ENCODE data around the gene CCDC158. TPM values are rescaled to one million over a fixed set of nuclear protein-coding genes. Genes with fewer than 3 reads are reported as not detected.

CCDC158 gene
- polyA plus RNA-seq, 1 of the 3 experiments (the other 2 are of a cell fraction): not detected

DNA sequence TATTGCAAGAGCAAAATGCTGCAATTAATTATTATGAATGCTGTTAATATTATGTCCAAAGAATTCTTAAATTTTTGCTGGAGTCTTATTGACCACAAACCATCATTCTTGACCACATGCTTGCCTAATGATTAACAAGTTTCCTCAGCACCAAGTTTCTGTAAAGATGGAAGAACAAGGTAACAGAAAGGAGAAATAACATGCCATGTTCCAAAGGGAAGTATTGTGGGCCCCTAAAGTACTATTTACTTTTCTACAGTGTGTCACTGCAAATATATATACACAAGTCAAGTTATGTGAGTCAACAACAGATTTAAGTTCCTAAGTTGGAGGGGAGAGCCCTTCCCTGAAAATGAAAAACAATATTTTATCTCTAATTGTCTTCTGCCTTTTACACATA lies 148.9 kb downstream of the CCDC158 start:
- CTCF ChIA-PET: interaction anchor here (1.0 to 2.3 kb wide), 2 partner anchors 92 to 106 kb away, joined by 3 to 10 read pairs; no protein-coding TSS in a partner anchor
- H3K36me3 ChIP-seq (replicated peaks in 1 of 2; ENCODE audit: control insufficient read depth in 1 of 2, insufficient read depth in 2 of 2, low read length in 1 of 2): no peaks in the 10 kb centered on the region
- no peaks in the 10 kb centered on the region for H3K4me1 ChIP-seq (ENCODE audit: control insufficient read depth in 1 of 2, insufficient read depth in 2 of 2, low read depth in 1 of 2, low read length in 1 of 2)
- H3K9me3 ChIP-seq: no peaks in the 10 kb centered on the region
- H3K79me2 ChIP-seq (ENCODE audit: insufficient read depth): no peaks in the 10 kb centered on the region
- no peaks in the 10 kb centered on the region for H3F3A ChIP-seq (replicated peaks; ENCODE audit: insufficient read depth)
- H3K27ac ChIP-seq (ENCODE audit: low read depth in 2 of 2, low read length in 1 of 2): no peak overlapping the region
- TF ChIP-seq GATA2 (CRISPR knock-in tag; IDR thresholded peaks at IDR 0.05) (no peak), MXI1 (IDR thresholded peaks at IDR 0.05; ENCODE audit: low read depth, low read length) (no peak), USF2 (IDR thresholded peaks at IDR 0.05; ENCODE audit: borderline replicate concordance, low read depth, low read length) (no peak), YY1 (IDR thresholded peaks at IDR 0.05; ENCODE audit: low read depth) (no peak), TEAD4 (IDR thresholded peaks at IDR 0.05; ENCODE audit: borderline replicate concordance, insufficient read depth) (no peak), GABPA (IDR thresholded peaks at IDR 0.05; ENCODE audit: low read depth) (no peak), EZH2phosphoT487 (IDR thresholded peaks at IDR 0.05; ENCODE audit: borderline replicate concordance, low read depth) (no peak), TCF12 (IDR thresholded peaks at IDR 0.05) (no peak), NFIC (IDR thresholded peaks at IDR 0.05; ENCODE audit: borderline replicate concordance) (no peak), SIN3A (IDR thresholded peaks at IDR 0.05; ENCODE audit: borderline replicate concordance, low read depth, low read length) (no peak), SMC3 (IDR thresholded peaks at IDR 0.05; ENCODE audit: low read depth, low read length) (no peak), ELF1 (IDR thresholded peaks at IDR 0.05) (no peak), RFX5 (IDR thresholded peaks at IDR 0.05; ENCODE audit: low read length) (no peak), MEF2A (IDR thresholded peaks at IDR 0.05; ENCODE audit: borderline replicate concordance, low read depth) (no peak), CHD2 (IDR thresholded peaks at IDR 0.05; ENCODE audit: low read length, partially characterized antibody) (no peak)
- TF ChIP-seq, protein P1, sequence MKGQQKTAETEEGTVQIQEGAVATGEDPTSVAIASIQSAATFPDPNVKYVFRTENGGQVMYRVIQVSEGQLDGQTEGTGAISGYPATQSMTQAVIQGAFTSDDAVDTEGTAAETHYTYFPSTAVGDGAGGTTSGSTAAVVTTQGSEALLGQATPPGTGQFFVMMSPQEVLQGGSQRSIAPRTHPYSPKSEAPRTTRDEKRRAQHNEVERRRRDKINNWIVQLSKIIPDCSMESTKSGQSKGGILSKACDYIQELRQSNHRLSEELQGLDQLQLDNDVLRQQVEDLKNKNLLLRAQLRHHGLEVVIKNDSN (IDR thresholded peaks at IDR 0.05; ENCODE audit: borderline replicate concordance, low read depth): no peak
- TF ChIP-seq, protein P2, sequence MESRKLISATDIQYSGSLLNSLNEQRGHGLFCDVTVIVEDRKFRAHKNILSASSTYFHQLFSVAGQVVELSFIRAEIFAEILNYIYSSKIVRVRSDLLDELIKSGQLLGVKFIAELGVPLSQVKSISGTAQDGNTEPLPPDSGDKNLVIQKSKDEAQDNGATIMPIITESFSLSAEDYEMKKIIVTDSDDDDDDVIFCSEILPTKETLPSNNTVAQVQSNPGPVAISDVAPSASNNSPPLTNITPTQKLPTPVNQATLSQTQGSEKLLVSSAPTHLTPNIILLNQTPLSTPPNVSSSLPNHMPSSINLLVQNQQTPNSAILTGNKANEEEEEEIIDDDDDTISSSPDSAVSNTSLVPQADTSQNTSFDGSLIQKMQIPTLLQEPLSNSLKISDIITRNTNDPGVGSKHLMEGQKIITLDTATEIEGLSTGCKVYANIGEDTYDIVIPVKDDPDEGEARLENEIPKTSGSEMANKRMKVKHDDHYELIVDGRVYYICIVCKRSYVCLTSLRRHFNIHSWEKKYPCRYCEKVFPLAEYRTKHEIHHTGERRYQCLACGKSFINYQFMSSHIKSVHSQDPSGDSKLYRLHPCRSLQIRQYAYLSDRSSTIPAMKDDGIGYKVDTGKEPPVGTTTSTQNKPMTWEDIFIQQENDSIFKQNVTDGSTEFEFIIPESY (IDR thresholded peaks at IDR 0.05; ENCODE audit: borderline replicate concordance, low read depth): no peak
- H3K27me3 ChIP-seq (ENCODE audit: insufficient read depth): no peaks in the 10 kb centered on the region; the same call in 1 of the 2 replicates
- no peak overlapping the region for H2AFZ ChIP-seq (ENCODE audit: low read depth)
- no peaks in the 10 kb centered on the region for H4K20me1 ChIP-seq (ENCODE audit: insufficient read depth)
- H3K4me2 ChIP-seq: no peak overlapping the region
- no peak overlapping the region for H3K4me3 ChIP-seq (ENCODE audit: low read depth in 2 of 2, low read length in 1 of 2)
- H3K9ac ChIP-seq: no peak overlapping the region
- DNase-seq: no peak
- POLR2A ChIA-PET: no interaction called here
- no peaks in the 10 kb centered on the region for H3K9me2 ChIP-seq
